ENCODE measurements around the gene RABGEF1.
"Not testable (repeated sequence)": the region's sequence is repeated elsewhere in the genome, so short reads cannot be mapped to it uniquely, and the experiment has no call there.

Gene RABGEF1

GRCh38 chr7:66766041-66766440 is 25.5 kb downstream of the RABGEF1 start:
- DNase-seq = no peak

- not testable (repeated sequence) for DNase-seq
Measured at GRCh38 chr7:66767486-66767885, 27.0 kb downstream of the RABGEF1 start.

- DNase-seq = no peak
Measured at GRCh38 chr7:66768865-66769832, 28.6 kb downstream of the RABGEF1 start.

GRCh38 chr7:66769833-66770512 is 29.4 kb downstream of the RABGEF1 start:
- DNase-seq = no peak

- no peak for DNase-seq
Measured at GRCh38 chr7:66771795-66772194, 31.3 kb downstream of the RABGEF1 start.

GRCh38 chr7:66773744-66774143 is 33.2 kb downstream of the RABGEF1 start:
- DNase-seq = not testable (repeated sequence)

GRCh38 chr7:66776383-66776782 is 35.9 kb downstream of the RABGEF1 start:
- not testable (repeated sequence) for DNase-seq

- DNase-seq = no peak
Measured at GRCh38 chr7:66776800-66777442, 36.4 kb downstream of the RABGEF1 start.

- no peak for DNase-seq
Measured at GRCh38 chr7:66778201-66778600, 37.7 kb downstream of the RABGEF1 start.

GRCh38 chr7:66779669-66780409 is 39.3 kb downstream of the RABGEF1 start:
- DNase-seq = no peak

GRCh38 chr7:66781408-66782090 is 41.0 kb downstream of the RABGEF1 start:
- DNase-seq = no peak

- not testable (repeated sequence) for DNase-seq
Measured at GRCh38 chr7:66782875-66783274, 42.3 kb downstream of the RABGEF1 start.

- DNase-seq = not testable (repeated sequence)
Measured at GRCh38 chr7:66783887-66784595, 43.5 kb downstream of the RABGEF1 start.

GRCh38 chr7:66790196-66790595 is 49.7 kb downstream of the RABGEF1 start:
- no peak for DNase-seq

GRCh38 chr7:66790725-66791124 is 50.2 kb downstream of the RABGEF1 start:
- no peak for DNase-seq

GRCh38 chr7:66800591-66800990 is 60.1 kb downstream of the RABGEF1 start:
- no peak for DNase-seq

- no peak for DNase-seq
Measured at GRCh38 chr7:66804001-66804400, 63.5 kb downstream of the RABGEF1 start.

GRCh38 chr7:66807736-66808135 is 67.2 kb downstream of the RABGEF1 start:
- DNase-seq = no peak

- DNase-seq = no peak
Measured at GRCh38 chr7:66810716-66811115, 70.2 kb downstream of the RABGEF1 start.

GRCh38 chr7:66815186-66815875 is 74.8 kb downstream of the RABGEF1 start:
- not testable (repeated sequence) for DNase-seq

GRCh38 chr7:66815951-66816350 is 75.4 kb downstream of the RABGEF1 start:
- no peak for DNase-seq

All from activated CD4-positive, alpha-beta T cell treated with anti-CD3 and anti-CD28 coated beads, Interleukin-2, Interleukin-6, amounts not matched to agents 100 ng/mL and 50 ng/mL, durations not matched to agents 16 hours and 8 hours (primary cell).